ENCODE results near the gene SERPINA3.

DNA sequence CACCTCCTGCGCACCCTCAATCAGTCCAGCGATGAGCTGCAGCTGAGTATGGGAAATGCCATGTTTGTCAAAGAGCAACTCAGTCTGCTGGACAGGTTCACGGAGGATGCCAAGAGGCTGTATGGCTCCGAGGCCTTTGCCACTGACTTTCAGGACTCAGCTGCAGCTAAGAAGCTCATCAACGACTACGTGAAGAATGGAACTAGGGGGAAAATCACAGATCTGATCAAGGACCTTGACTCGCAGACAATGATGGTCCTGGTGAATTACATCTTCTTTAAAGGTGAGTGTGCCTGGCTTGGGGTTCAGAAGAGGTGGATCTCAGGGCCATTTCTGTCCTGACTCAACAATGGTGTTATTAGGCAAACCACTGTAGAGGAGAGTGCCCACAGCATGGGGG is 2.6 kb downstream of the SERPINA3 start:
- TF ChIP-seq EZH2 (IDR thresholded peaks at IDR 0.05; ENCODE audit: borderline replicate concordance, low read length): no peak
- TF ChIP-seq, protein P1, sequence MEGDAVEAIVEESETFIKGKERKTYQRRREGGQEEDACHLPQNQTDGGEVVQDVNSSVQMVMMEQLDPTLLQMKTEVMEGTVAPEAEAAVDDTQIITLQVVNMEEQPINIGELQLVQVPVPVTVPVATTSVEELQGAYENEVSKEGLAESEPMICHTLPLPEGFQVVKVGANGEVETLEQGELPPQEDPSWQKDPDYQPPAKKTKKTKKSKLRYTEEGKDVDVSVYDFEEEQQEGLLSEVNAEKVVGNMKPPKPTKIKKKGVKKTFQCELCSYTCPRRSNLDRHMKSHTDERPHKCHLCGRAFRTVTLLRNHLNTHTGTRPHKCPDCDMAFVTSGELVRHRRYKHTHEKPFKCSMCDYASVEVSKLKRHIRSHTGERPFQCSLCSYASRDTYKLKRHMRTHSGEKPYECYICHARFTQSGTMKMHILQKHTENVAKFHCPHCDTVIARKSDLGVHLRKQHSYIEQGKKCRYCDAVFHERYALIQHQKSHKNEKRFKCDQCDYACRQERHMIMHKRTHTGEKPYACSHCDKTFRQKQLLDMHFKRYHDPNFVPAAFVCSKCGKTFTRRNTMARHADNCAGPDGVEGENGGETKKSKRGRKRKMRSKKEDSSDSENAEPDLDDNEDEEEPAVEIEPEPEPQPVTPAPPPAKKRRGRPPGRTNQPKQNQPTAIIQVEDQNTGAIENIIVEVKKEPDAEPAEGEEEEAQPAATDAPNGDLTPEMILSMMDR (conservative IDR thresholded peaks at IDR 0.05 in 1 of 2, IDR thresholded peaks at IDR 0.05 in 1 of 2; ENCODE audit: extremely low read depth in 1 of 2, insufficient read depth in 1 of 2, low read depth in 1 of 2, low read length in 2 of 2): no peak
